Muscle layer of colon (tissue), 2 donors: ENCODE results near the gene CHML.

Source experiments
- H3K27ac ChIP-seq: one replicate; pipeline ENCODE4 v1.7.0; 2013; ENCODE audit warnings: low read depth, mild to moderate bottlenecking, low read length, moderate library complexity
- H3K27me3 ChIP-seq, 2 donors: one replicate each; pipeline ENCODE4 v1.7.0; 2013; ENCODE audit warnings: low read length in 2 of 2, mild to moderate bottlenecking in 2 of 2; ENCODE audit not compliant: insufficient read depth in 2 of 2, control insufficient read depth in 1 of 2
- H3K36me3 ChIP-seq: one replicate; pipeline ENCODE4 v1.7.0; 2013; ENCODE audit warnings: mild to moderate bottlenecking, low read length; ENCODE audit not compliant: insufficient read depth
- H3K4me1 ChIP-seq: one replicate; pipeline ENCODE4 v1.7.0; 2013; ENCODE audit warnings: mild to moderate bottlenecking, low read length; ENCODE audit not compliant: insufficient read depth
- H3K4me3 ChIP-seq, 2 donors: one replicate each; pipeline ENCODE4 v1.7.0; 2013; ENCODE audit warnings: low read length in 2 of 2, low read depth in 1 of 2, mild to moderate bottlenecking in 1 of 2, moderate library complexity in 1 of 2
- H3K9ac ChIP-seq: one replicate; pipeline ENCODE4 v1.7.0; 2013; ENCODE audit warnings: low read length
- H3K9me3 ChIP-seq: one replicate; pipeline ENCODE4 v1.7.0; 2013; ENCODE audit warnings: mild to moderate bottlenecking, low read length
- donor health status: abdominal sarcoma.
- donor health status: Adenocarcinoma of cecum.

The CHML gene

DNA sequence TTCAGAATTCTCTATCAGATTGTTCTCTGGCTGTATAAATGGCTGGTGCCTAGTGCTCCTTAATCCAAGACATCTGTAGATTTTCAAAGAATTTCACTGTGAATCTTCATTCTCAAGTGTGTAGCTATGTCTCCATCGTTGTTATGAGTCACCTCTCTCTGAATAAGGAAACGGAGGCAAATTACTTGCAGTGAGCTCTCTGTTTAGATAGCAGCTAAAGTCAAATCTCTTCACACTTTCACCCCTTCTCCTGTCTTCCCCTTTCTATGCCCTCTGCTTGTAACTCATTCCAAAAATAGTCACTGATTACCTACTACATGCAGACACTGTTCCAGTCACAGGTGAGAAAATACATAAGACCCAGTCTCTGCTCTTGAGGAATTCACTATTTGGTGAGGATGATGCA, 39.7 kb downstream of the CHML start:
- Histone ChIP-seq H3K27me3 (no peaks in the 10 kb centered on the region), H3K4me3 (no peak overlapping the region), H3K36me3 (no peaks in the 10 kb centered on the region), H3K9ac (no peak overlapping the region), H3K9me3 (no peaks in the 10 kb centered on the region), H3K27ac (no peak overlapping the region), H3K4me1 (no peaks in the 10 kb centered on the region)

DNA sequence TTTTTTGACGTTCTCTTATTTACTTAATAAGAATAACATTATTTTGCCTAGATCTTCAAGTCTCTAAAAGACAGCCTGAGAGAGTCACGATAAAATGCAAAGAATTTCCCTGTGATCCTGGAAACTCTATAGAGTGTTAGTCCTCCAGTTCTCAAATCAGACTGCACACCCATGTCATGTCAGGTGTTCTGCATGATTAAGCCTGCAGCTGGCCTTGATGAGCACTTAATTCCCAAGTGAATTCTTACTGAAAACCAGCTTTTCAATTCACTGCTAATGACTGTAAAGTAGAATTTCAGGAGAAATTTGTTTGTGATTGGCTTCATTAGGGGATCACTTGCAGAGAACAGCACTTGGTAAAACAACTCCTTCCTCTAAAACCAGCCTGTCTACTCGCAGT, 41.9 kb downstream of the CHML start:
- Histone ChIP-seq H3K9ac (no peak overlapping the region), H3K4me1 (no peaks in the 10 kb centered on the region), H3K4me3 (no peak overlapping the region), H3K27me3 (no peaks in the 10 kb centered on the region), H3K36me3 (no peaks in the 10 kb centered on the region), H3K27ac (no peak overlapping the region), H3K9me3 (no peaks in the 10 kb centered on the region)

DNA sequence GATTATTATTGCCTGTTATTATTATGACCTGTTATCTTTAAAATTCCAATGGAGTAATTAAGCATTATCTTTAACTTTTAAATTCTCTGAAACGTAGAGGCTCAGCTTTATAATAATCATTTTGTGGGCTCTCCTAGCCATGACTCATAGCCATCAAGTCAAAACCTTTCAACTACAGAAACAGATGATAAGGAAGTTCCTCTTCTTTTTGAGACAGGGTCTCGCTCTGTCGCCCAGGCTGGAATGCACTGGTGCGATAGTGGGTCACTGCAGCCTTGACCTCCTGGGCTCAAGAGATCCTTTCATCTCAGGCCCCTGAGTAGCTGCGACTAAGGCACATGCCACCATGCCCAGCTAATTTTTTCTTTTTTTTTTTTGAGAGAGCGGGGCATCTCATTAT, 43.5 kb downstream of the CHML start:
- no peak overlapping the region for H3K9ac ChIP-seq
- no peaks in the 10 kb centered on the region for H3K36me3 ChIP-seq
- no peak overlapping the region for H3K4me3 ChIP-seq
- no peaks in the 10 kb centered on the region for H3K9me3 ChIP-seq
- H3K27ac ChIP-seq: no peak overlapping the region
- H3K4me1 ChIP-seq: no peaks in the 10 kb centered on the region
- H3K27me3 ChIP-seq: no peaks in the 10 kb centered on the region

DNA sequence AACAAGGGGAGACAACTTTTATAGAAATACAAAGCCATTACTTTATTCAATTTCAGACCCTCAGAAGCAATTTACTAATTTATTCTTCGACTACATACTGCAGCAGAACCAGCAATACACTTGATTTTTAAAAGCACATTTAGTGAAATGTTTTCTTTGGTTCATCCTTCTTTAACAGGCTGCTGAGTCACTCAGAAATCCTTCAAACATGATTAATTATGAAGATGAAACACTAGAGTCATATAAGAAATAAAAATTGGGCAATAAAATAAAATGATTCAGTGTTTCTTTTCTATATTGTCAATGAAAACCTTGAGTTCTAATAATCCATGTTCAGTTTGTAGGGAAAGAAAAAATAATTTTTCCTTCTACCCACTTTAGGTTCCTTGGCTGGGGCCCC, 47.0 kb downstream of the CHML start:
- Histone ChIP-seq H3K27me3 (no peaks in the 10 kb centered on the region), H3K9me3 (no peaks in the 10 kb centered on the region), H3K36me3 (no peaks in the 10 kb centered on the region), H3K27ac (no peak overlapping the region), H3K4me3 (no peak overlapping the region), H3K4me1 (no peaks in the 10 kb centered on the region), H3K9ac (no peak overlapping the region)

DNA sequence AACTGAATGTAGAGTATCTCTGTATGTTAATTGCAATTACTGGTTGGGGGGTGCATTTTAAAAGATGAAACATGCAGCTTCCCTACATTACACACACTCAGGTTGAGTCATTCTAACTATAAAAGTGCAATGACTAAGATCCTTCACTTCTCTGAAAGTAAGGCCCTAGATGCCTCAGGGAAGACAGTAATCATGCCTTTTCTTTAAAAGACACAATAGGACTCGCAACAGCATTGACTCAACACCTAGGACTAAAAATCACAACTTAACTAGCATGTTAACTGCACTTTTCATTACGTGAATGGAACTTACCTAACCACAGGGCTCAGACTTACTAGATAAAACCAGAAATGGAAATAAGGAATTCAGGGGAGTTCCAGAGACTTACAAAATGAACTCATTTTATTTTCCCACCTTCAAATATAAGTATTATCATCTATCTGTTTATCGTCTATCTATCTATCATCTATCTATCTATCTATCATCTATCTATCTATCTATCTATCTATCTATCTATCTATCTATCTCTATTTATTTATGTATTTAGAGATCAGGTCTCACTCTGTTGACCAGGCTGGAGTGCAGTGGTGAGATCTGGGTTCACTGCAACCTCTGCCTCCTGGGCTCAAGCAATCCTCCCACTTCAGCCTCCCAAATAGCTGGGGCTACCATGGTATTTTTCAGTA, 47.8 kb downstream of the CHML start:
- Histone ChIP-seq H3K27me3 (no peaks in the 10 kb centered on the region), H3K36me3 (no peaks in the 10 kb centered on the region), H3K4me1 (no peaks in the 10 kb centered on the region), H3K4me3 (no peak overlapping the region), H3K9me3 (no peaks in the 10 kb centered on the region), H3K27ac (no peak overlapping the region), H3K9ac (no peak overlapping the region)

DNA sequence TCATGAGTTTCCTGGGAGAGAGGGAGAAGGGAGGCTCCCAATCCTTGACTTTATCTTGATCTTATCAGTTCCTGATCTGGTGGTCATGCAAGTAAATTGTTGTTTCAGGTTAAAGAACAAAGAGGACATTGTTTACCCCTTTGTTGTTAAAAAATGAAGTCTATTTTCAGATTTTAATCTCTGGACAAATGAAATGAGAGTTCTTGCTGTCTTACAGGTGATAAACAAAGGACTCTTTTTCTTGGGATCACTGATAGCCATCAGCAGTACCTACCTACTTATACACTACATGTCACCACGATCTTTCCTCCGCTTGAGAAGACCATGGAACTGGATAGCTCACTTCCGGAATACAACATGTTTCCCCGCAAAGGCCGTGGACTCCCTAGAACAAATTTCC, 48.4 kb downstream of the CHML start:
- H3K9ac ChIP-seq: no peak overlapping the region
- H3K9me3 ChIP-seq: no peaks in the 10 kb centered on the region
- H3K27me3 ChIP-seq: no peaks in the 10 kb centered on the region
- no peaks in the 10 kb centered on the region for H3K36me3 ChIP-seq
- no peak overlapping the region for H3K27ac ChIP-seq
- no peak overlapping the region for H3K4me3 ChIP-seq
- no peaks in the 10 kb centered on the region for H3K4me1 ChIP-seq

DNA sequence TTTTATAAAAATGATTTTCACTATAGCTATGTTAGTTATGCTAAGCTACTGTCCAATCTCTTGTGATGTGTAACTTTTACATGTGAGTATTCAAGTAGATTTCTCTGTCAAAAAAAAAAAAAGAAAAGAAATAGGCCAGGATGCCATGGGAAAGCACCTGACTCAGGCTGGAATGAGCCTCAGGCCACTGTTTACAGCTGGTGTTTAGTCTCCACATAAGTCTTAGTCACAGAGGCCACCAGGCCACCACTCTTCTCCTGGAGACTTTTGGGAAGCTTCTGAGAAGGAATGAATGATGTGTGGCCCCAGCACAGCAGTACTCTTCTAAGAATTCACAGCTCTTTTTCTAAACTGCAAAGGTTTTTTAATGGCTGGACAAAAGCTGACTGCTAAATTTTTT, 48.9 kb downstream of the CHML start:
- Histone ChIP-seq H3K9me3 (no peaks in the 10 kb centered on the region), H3K9ac (no peak overlapping the region), H3K27ac (no peak overlapping the region), H3K27me3 (no peaks in the 10 kb centered on the region), H3K36me3 (no peaks in the 10 kb centered on the region), H3K4me3 (no peak overlapping the region), H3K4me1 (no peaks in the 10 kb centered on the region)

DNA sequence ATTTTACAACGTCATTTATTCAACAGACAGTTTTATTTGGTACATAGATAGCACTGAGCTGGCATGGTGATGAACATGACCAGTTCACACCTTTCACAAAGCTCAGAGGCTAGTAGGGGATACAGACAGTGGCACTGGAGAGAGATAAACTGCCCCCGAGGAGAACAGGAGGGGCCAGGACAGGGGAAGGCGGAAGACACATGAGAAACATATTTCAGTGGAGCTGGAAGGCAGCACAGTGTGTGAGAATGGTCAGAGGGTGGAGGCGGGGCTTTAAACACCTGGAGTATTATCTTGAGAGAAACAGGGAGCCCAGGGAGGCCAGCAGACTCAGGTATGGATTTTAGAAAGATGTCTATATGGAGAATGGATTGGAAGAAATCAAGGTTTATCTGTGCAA, 49.5 kb downstream of the CHML start:
- H3K36me3 ChIP-seq: no peaks in the 10 kb centered on the region
- no peak overlapping the region for H3K9ac ChIP-seq
- no peaks in the 10 kb centered on the region for H3K9me3 ChIP-seq
- H3K27ac ChIP-seq: no peak overlapping the region
- no peak overlapping the region for H3K4me3 ChIP-seq
- H3K4me1 ChIP-seq: no peaks in the 10 kb centered on the region
- no peaks in the 10 kb centered on the region for H3K27me3 ChIP-seq
